Fibroblast of skin of scalp (primary cell): Measurements from ENCODE around the gene CCDC188. TPM values are rescaled to one million over a fixed set of nuclear protein-coding genes. Genes with fewer than 3 reads are reported as not detected.

ENCODE experiments used
- DNase-seq: peaks from one replicate; pipeline ENCODE4 v3.0.0-alpha.2; 2013
- polyA plus RNA-seq, 2 experiments: library from polyadenylated mRNA; unstranded; fragments of 120-200 nt; gene quantifications; one replicate each; pipeline ENCODE4 v1.2.1, GENCODE V29; 2013; ENCODE audit not compliant: insufficient read length in 2 of 2

The CCDC188 gene
- polyA plus RNA-seq (2013, experiment 1 of 2; ENCODE audit: insufficient read length) = 1.1 TPM
- polyA plus RNA-seq (2013, experiment 2 of 2; ENCODE audit: insufficient read length) = 1.7 TPM

DNA sequence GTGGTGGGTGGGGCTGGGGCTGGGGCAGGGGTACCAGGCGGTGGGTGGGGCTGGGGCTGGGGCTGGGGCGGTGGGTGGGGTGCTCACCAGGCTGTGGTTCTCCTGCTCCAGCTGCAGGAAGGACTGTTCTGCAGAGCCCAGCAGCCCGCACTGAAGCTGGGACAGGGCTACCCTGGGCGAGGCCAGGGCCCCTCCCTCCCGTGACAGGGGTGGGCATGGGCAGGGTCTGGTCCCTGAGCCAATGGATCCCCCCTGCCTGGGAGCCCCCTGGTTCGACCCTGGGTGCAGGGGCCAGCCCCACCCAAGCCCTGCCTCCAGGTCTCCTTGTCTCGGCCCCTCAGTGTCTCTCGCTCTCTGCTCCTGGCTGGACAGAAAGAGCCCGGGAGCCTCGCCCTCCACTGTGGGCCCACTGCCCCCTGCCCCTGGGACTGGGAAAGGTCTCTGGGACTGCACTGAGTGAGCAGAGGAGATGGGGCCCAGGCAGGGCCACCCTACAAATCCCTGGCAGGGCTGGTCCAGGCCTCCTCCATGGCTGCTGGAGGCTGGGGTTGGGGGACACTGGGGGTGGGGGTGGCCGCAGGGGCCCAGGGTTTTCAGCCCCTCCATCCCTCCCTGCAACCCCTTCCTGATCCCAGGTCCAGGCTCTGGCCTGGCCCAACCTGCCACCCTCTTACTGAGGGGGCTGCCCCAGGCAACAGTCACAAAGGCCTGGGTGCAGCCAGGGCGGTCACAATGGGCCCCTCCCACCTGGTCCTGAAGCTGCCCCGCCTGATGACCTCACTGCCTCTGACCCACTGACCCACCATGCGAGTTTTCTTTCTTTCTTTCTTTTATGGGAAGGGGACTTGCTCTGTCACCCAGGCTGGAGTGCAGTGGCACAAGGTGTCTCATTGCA, at the start of gene CCDC188:
Gene CCDC188, minus strand, starts transcription at position 675 of the 895 bp plus-strand sequence. Its CDS starts 69 bp downstream, at position 606.
- DNase-seq = no peak

DNA sequence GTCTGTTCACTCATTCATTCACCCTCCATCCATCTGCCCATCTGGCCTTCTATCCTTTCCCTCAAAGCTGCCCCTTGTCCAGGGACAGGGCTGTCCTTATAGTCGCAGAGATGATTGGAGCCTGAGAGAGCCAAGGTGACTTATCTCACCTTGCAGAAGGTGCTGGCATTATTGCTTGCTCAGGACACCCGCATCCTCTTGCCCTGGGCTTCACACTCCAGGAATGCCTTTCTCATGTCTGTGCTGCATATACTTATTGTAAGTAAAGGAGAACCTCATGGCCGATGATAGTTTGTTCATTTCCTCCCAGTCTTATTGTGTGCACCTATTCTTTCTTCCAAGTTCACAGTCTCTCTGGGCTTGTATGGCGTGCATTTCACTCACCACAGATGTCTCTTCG, 49.1 kb upstream of the CCDC188 start:
- no peak for DNase-seq

DNA sequence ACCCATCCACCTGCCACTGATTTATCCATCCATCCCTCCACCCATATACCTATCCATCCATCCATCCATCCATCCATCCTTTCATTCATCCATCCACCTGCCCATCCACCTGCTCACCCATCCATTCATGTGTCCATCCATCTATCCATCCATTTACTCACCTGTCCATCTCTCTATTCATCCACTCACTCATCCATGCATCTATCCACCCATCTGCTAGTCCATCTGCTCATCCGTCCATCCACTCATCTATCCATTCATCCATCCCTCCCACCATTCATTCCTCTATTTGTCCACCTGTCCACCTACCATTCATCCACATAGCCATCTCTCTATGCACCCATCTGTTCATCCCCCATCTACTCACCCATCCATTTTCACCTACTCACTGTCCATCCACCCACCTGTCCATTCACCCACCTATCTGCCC, 48.6 kb upstream of the CCDC188 start:
- no peak for DNase-seq

DNA sequence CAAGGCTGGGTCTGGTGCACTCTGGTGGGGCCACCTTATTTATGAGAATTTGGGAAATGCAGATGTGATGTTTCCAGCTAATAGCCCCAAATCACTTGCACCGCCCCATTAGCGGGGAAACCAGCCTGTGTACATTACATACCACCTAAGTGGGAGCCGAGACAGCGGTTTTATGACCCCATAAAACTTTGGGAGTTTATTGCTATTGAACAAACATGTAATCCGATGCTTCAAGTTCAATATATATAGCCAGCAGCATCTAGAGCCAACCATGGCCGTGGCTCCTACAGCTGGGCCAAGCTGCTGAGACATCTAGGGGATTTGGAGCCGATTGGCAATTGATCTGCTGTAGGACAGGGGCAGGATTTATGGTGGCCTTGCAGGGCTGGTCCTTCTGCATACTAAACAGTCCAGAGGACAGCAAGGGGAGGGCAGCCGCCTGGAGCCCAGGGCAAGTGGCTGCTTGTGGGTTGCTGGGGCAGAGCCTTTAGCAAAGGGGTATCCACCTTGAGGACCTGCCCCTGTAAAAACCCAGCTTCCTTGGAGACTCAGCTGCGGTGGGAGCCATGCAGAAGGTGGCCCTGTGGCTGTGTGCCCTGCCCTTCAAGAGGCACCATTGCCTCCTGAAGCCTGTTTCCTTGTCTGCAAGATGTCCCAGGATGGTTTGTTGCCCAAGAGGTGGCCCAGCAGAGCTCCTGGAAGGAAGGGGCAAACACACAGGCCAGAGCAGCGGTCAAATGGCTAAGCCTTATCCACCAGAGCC, 47.9 kb upstream of the CCDC188 start:
- no peak for DNase-seq

DNA sequence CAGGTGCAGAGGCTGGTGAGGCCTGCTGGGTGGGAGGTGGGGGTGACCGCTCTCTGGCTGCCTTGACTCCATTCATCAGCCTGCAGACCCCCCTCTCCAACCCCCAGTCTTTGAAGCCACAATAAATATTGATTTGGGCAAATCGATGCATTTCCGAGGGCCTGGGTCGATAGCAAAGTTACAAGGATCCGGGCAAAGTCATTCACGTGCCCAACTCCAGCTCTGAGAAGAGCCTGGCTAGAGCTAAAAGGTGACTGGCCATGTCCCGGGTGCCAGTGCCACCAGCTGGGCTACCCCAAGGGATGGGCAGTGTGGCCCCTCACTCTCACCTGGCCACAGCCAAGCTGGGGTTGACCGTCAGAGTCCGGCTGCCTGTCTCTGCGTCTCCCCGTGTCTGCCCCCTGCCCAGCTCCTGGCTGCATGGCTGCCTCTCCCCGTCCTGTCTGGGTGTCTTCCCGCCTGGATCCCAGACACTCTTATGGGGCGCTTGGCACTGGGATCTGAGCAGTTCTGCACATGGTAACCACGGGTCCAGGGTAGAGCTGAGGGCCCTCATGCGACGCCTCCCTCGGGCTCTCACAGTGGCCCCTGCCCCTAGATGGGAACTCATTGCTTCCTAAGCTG, 46.7 kb upstream of the CCDC188 start:
- no peak for DNase-seq

DNA sequence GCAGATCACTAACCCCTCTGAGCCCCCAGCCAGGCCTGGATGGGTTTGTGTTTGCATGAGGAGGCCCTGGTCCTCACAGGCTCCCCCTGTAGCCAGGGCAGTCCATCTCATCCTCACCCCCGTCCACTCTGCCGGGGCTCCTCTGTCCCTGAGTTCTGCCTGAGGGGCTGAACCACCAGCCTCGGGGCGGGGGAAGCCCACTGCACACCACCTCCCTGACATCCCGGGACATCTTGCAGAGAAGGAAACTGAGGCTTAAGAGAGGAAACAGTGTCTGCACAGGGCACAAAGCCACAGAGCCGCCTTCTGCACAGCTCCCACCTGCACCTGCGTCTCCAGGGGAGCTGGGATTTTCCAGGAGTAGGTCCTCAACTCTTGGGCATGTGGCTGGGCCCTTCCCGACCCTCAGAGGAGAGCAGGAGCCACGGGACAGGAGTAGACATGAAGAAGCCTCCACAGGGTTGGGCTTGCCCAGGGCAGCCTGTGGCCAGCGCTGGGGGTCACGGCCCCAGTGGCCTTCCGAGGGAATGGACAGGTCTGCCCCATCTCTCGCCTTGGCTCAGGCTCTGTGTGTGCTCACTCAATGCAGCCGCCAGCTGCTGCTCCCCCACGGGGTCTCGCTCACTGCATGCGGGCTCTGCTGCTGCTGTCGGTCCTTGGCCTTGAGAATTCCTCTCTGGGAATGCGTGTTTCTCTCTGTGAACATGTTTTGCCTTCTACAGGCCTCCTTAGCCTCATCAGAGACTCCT, 45.4 kb upstream of the CCDC188 start:
- DNase-seq = no peak

DNA sequence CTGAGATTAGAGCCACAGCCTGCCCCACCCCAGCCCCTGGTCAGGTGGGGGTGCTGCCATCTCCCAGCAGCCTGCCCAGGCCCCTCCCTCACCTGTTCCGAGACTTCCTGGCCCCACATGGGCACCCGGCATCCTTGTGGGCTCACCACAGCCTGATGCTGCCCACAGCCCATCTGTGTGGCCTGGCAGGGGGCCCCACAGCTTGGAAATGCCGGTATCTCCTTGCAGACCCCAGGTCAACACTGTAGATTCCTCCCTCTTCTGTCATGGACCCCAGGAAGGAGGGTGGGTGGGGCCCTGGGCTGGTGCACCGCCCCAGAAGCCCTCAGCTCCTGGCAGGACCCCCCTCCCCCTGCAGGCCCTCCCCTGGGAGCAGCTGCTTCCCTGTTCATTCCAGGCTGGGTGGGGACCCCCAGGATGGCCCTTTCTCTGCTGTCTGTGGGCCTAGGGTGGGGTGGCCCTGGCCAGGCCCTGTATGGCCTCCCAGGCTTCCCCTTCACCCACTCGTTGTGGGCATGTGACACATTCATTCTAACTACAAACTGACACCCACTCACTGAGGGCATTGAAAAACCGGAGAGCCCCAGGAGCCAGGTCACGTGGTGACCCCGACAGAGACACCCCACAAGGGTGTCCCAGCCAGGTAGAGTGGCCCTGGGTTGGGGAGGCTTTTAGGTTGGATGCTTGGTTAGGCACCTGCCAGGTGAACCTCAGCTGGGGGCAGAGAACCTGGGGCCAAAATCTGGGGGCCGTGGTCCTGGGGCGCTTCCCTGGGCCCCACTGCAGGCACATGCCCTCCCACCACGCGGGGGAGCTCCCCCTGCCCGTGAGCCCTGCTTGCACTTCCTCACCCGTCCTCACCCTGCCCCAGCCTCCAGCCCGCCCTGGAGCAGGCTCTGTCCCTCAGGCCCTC, 44.1 kb upstream of the CCDC188 start:
- DNase-seq = no peak

DNA sequence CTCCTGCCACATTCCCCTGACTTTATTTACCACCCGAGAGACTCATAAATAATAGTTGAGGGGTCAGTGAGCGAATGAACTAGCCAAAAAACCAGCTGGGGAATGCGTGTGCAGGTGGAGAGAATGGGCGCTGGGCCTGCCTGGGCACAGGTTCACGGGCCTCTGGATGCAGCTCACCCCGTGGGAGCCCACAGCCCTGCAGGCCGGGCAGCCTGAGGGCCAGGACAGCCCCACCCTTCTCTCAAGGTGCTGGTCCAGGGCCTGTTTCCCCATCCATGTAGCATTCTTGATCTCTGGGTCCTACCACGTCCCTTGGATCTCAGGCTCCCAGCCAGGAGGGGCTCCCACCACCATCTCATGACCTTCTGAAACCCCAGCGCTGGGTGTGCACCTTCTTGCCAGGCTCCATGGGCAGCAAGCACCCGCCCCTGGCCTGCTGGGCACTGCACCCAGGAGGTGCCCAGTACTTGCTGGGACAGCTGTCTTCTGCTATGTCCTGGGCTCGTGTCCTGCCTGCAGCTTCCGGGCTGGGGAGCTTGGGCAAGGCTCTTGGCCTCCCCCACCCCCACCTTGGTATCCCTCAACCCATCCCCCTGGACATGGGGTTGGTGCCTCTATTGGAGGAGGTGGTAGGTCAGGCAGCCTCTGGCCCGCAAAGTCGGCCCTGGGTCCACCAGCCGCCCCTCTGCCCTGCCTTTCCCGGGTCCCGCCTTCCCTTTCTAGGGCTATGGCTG, 43.1 kb upstream of the CCDC188 start:
- DNase-seq = no peak

DNA sequence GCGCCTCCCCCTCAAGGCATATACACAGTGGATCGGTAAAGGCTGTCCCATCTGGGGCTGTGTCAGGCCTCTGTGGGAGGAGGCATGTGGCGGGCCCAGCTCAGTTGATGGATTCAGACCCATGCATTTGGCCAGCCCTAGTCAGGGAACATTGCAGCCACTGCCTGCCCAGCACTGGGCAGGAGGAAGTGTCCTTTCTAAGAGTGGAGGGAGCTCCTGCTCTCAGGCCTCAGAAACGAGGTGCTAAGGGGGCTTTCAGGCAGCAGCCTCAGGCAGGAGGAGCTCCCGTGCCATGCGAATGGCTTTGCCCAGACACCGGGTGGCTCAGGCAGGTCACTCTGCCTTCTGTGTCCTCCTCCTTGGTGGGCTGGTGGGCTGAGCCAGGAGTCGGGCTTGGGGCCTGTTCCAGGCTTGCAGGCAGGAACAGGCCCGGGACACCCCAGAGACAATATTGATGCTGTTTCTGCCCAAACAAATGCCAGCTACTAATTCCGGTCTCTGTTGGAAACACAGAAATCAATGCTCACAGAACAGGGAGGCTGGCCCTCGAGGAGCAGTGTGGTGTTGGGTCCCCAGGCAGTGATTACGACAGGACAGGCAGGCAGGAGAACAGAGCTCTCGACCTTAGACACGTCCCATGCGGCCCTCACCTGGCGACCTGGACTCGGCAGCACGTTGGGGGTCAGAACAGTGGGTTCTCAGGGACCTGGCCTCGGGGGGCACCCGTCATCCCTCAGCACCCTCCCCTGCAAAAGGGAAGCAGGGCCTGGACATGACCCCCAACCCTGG, 42.3 kb upstream of the CCDC188 start:
- no peak for DNase-seq

DNA sequence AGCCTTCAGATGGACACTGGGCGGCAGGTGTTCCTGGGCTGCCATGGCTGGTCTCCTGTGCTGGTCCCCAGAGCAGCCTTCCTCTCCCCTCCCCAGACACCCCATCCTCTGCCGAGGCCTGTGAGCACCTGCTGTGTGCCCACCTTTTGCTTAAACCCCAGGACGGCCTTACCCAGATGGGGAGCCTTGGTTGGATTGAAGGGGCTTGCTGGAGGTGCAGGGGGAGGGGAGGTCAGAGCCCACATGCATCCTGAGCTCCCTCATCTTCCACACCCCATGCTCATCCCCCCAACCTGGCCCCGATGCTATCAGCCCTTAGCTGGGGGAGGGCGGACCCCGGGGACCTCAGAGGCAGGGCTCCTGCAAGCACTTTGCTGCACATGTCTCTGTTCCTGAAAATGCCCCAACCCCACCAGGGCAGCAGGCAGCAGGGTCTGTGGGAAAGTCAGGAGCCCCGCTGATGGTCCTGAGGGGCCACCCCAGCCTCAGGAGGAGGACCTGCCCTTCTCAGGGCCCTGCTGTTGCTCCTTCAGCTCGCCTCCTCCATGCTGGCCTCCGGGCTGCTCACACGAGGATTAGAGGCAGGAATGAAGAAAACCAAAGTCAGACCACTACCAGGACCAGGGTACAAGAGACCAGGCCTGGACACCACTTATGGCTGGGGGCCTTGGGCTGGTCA, 41.6 kb upstream of the CCDC188 start:
- DNase-seq = no peak

DNA sequence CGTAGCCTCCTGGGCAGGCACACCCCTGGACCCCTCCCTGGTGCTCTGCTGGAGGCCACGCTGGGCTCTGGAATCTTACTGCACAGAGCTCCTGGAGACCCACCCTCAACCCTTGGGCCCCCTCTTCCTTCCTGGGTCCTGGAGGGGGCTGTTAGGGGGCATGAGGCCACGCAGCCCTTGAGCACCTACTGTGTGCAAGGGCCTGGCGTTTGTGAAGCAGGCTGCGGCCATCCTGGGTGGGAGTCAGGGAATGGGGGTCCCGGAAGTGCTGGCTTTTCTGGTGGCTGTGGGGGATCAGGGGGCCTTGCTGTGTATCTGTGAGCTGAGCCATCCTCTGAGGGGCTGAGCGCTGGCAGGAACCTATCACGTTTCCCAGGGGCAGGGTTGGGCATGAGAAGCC, 40.9 kb upstream of the CCDC188 start:
- no peak for DNase-seq

DNA sequence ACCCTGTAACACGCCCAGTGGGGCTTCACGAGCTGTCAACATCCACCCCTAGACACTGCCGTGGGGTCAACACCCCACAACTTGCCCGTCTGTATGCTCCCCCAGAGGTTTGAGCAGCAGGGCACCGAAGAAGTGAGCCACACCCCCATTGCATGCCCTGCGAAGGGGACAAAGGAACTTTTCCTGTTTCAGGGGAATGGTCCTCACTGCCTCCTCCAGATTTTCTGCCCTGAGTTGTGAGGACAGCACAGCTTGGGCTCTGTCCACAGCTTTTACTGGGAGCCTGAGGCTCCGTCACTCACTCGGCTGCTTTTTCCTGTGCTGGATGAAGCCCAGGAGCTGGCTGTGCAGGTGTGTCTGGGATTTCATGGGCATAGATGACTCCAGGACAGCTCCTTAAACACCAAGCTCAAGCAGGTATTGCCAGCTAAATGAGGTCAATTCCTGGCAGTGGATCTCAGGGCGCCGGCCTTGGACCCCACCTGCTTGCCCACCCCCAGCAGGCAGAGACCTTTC, 40.2 kb upstream of the CCDC188 start:
- DNase-seq = no peak

DNA sequence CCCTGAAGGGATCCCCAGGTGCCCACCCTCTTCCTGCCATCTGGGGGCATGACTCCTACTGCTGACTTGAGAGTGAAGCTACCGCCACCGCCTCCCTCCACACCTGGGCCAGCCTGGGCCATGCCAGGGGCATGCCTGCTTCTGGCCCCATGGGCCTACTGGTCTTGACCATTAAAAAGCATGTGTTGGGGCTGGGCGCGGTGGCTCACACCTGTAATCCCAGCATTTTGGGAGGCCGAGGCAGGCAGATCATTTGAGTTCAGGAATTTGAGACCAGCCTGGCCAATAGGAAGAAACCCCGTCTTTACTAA, 37.7 kb upstream of the CCDC188 start:
- DNase-seq = no peak

DNA sequence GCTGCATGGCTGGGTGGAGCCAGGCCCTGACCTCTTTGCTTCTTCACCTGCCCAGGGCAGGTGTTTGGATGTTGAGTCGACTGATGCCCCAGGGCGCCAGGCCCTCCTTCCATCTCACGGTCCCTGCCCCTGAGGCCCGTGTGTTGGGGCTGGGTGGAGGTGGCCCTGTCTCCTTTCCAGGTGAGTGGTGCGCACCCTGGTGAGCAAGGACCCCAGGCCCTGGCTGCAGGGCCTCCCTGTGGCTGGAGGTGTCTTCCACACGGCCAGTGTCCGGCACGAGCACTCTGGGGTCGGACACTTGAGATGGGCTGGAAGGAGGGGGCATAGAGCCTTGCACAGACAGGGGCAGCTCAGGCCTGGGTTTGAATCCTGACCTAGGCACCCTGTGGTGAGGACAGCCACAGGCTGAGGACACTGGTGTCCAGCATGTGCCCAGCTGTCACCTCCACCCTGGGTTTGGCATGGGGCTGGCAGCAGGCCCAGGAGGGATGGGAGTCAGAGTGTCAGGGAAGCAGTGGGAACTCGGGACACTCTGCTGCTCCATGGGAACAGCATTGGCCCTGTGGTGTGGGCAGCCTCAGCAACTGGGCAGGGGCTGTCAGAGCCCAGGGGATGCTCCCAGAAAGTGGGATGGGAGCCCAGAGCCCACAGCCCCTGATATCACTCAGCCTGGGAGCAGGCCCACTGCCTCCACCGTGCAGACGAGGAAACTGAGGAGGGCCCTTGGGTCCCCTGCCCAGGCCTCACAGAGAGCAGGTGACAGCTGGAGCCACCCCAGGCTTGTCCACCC, 37.1 kb upstream of the CCDC188 start:
- DNase-seq = no peak

DNA sequence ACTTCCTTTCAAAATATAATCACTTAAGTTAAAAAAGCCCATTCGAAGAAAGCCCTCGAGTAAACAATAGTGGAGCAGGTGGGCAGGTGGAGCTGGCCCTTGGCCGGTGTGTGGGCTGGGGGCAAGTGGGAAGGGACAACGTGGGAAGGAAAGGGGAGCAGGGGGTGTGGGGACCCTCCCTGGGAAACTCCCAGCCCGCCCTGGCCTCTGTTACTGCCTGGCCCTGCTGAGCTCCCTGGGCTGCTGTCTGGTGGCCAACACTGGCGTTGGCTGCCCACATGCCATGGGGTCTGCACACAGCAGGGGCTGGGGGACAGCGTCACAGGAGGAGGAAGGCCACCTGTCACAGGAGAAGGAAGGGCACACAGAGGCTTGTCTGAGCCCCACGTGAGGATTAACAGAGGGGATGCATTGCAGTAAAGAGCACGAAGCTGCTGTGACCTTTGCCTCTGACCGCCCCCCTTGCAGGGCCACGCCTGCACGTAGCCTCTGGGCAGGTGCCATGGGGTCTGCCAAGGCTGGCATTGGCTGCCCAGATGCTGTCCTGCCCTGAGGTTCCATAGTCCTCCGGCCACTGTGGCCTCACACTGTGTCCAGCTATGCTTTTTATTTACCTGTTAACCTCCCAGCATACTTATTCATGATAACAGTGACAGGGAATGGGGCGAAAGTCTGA, 36.2 kb upstream of the CCDC188 start:
- DNase-seq = no peak

DNA sequence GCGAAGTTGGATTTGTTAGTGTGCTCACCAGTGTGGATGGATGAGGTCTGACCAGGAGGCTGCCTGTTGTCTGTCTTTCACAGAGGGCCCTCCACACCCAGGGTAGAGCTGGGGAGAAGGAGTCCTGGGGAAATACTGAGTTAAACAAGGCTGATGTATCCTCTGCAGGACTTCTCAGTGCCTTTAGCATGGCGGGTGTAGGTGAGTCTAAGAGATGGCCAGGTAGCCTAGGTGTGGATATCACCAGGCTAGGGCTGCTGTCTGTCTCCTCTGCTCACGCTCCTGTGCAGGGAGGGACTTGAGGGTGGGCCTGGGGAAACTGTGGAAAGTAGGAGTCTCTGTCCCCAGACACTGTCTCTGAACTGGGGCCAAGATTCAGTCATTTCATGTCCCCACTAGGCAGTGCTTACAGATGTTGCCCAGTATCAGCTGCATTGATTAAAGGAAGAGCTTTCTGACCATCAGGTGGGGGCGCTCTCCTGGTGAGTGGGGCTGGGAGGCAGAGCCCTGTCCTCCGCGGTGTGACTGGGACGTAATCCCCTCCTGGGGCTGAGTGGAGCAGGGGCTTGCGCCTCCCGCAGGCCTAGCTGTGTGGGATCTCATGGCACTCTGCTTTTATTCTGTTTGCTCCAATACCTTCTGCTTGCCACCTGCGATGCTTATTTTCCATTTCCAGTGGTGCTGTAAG, 35.5 kb upstream of the CCDC188 start:
- no peak for DNase-seq

DNA sequence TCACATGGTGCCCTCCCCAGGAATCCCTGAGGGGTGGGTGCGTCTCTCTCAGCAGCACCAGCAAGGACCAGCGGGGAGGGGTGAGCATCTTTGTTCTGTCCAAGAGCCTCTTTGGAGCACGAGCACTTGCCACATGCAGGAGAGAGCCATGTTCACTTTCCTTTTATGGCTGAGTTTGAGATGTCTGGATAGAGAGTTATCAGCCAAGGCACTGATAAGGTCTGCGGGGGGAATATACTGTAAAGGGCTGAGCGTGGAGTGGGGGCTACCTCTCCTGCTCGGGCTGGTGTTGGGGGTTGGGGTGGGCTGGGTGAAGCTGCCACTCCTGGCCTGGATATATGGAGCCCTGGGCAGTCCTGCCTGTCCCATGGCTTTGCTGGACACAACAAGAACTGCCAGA, 34.9 kb upstream of the CCDC188 start:
- DNase-seq = no peak
